Daoy (cell line): ENCODE measurements around the gene BMP8A. TPM values are rescaled to one million over a fixed set of nuclear protein-coding genes. Genes with fewer than 3 reads are reported as not detected.

Experiments used
- DNase-seq: peaks from one replicate; pipeline ENCODE4 v3.0.0-alpha.2; 2015; ENCODE audit warnings: low read depth
- total RNA-seq: library from RNA; depleted of rRNA; stranded (reverse); fragments of >200 nt; shearing (Covaris generic); gene quantifications from 2 replicates; pipeline ENCODE4 v1.2.3, GENCODE V29; 2014; rRNA removed

BMP8A gene
- total RNA-seq, 1 experiment from 2014 or later: not detected

- no peak for DNase-seq
These were observed 79.2 kb downstream of the BMP8A start for GRCh38 chr1:39570477-39571177.

DNA sequence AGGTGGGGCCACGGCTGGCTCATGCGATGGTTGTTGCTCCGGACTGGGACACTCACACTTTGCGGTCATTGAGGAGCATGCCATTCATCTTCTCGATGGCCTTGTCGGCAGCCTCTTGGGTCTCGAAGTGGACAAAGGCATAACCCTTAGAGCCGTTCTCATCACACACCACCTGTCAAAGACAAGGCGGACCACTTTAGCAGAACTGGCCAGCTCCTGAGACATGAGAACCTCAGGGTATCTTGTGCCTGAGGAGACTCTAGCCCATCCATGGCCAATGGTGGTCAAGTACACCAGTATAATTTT lies 79.7 kb downstream of the BMP8A start:
- DNase-seq: no peak

DNA sequence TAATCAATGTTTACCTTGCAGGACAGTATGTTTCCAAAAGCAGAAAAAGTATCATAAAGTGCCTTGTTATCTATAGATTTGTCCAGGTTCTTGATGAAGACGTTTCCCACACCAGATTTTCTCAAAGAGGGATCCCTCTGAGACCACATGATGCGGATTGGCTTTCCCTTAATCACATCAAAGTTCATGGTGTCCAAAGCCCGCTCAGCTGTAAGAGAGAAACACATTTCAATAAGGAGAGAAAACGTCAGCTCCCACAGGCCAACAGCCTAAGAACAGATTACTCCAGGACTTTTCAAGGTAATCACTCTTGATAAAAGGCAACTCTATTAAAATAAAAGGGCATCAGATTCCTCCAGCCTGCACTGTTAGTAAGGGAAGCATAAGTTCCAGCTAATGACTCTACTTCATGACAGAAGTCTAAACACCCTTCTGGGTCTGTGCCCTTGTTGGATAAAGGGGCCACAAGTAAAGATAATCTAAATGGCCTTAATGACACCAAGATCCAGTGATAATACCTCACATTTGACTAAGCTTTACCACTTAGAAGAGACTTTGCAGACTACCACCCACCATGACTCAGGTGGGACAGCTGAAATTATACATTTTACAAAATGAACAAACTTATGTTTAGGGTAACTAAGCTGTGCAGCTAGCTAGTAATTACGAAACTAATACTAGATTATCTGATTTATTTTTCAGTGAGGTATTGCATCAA lies 81.1 kb downstream of the BMP8A start:
- DNase-seq: no peak

DNA sequence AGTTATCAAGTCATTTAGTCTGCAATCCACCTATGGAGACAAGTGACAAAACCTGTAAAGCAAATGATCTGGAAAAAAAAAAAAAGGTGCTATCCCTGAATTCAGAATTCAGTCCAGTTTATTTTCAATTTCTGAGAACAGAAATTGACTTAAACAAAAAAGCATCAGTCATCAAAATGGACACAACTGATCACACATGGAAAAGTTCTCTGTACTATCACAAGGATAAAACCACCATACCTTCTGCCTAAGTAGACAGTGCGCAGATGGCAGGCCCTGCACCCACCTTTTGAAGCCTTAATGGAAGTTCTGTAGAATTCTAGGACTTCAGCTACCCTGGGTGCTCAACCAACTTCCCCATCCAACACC lies 81.6 kb downstream of the BMP8A start:
- DNase-seq: no peak

DNA sequence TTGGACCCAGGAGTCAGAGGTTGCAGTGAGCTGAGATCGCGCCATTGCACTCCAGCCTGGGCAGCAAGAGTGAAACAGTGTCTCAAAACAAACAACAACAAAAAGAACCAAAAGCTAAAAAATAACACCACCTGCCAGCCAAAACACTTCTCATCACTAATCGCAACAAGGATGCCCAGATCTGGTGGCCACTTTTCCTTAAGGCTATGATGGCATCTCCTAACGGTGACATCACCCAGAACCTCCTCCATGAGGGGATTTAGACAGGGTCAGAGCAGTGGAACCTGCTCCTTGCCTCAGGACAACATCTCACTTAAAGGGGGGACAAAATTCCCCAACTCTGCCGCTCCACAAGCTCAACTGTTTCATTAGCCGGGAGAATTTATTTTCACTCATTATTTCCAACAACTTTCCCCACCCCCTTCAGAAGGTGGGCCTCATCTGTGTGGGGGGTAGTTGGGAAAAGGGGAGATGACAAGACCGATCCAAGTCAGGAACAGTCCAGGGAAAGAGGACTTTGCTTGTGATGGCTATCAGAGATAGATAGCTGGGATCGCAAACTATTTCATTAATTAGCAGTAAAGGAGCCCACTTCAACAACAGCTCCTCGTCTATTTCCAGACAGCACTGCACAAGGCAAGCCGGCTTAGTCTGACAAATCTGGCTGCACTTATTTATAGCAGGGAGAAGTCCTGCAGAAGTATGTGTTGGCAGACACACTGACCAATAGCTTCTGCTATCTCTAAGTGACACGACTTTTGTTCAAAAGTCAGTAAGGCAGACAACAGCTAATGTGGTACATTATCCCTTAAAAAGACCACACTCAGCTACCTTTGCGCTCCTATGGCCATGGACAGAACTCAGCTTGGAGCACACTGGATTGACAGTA lies 82.5 kb downstream of the BMP8A start:
- DNase-seq: no peak

DNA sequence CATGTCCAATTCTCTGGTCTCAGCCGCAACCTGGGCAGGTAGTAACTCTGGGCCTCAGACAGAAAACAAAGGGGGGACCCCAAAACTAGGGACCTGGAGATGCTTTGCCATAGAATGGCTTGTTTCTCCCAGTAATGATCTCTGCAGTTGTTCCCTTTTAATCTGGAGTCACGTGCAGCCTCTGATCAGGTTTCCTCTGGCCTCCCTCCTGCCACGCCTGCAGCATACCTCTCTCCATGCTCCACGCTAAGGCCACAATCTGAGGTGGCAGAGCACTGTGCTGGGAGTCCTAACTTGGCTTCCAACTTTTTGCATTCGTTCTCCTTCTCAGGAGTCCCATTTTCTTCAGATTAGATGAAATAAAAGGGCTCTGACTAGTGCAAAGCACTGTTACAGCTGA lies 83.2 kb downstream of the BMP8A start:
- DNase-seq: peak; percentile 28

Other genes with a start within 250 kb of the BMP8A start
- 97.2 and 113 TPM in 2 replicates for gene PABPC4, start 85.2 kb downstream of the BMP8A start, total RNA-seq
- not detected in 2 replicates for gene HEYL, start 148.0 kb downstream of the BMP8A start, total RNA-seq
- not detected in 2 replicates for gene NT5C1A, start 180.5 kb downstream of the BMP8A start, total RNA-seq
- 0.03 and 0.29 TPM in 2 replicates for gene HPCAL4, start 199.8 kb downstream of the BMP8A start, total RNA-seq
- gene PPIE, start 247.2 kb downstream of the BMP8A start, total RNA-seq: 42.3 and 49.2 TPM in 2 replicates